GM12878 (cell line): ENCODE data around the gene BATF3. TPM values are rescaled to one million over a fixed set of nuclear protein-coding genes. Genes with fewer than 3 reads are reported as not detected.

Experiments
- BMI1 ChIP-seq: fragments of 450-650 bp; IDR thresholded peaks from 2 replicates; pipeline ENCODE4 v1.6.1; 2016; ENCODE audit warnings: mild to moderate bottlenecking, moderate library complexity, borderline replicate concordance
- DPF2 ChIP-seq: fragments of 450-650 bp; IDR thresholded peaks from 2 replicates; pipeline ENCODE4 v1.6.1; 2017; ENCODE audit warnings: mild to moderate bottlenecking
- EGR1 ChIP-seq, 2 experiments: IDR thresholded peaks; 1 replicate in 1 of 2; 2 replicates in 1 of 2; pipeline ENCODE4 v1.6.1; 2011 to 2012; ENCODE audit warnings: low read depth in 2 of 2, low read length in 2 of 2, borderline replicate concordance in 1 of 2, mild to moderate bottlenecking in 1 of 2, moderate library complexity in 1 of 2
- IKZF2 ChIP-seq, 2 experiments: fragments of 450-650 bp; IDR thresholded peaks; 2 replicates each; pipeline ENCODE4 v1.6.1; 2017; ENCODE audit warnings: mild to moderate bottlenecking in 2 of 2, moderate library complexity in 2 of 2
- MTA2 ChIP-seq: fragments of 450-650 bp; IDR thresholded peaks from 2 replicates; pipeline ENCODE4 v1.6.1; 2016; ENCODE audit warnings: low read depth, mild to moderate bottlenecking, moderate library complexity
- NBN ChIP-seq: fragments of 450-650 bp; IDR thresholded peaks from 2 replicates; pipeline ENCODE4 v1.6.1; 2016
- NFIC ChIP-seq: IDR thresholded peaks from 2 replicates; pipeline ENCODE4 v1.6.1; 2012; ENCODE audit warnings: low read depth, mild to moderate bottlenecking, inconsistent platforms, low read length, moderate library complexity
- NR2F1 ChIP-seq: fragments of 450-650 bp; conservative IDR thresholded peaks from 2 replicates; pipeline ENCODE4 v1.6.1; 2017; ENCODE audit warnings: mild to moderate bottlenecking
- PAX5 ChIP-seq: IDR thresholded peaks from 2 replicates; pipeline ENCODE4 v1.6.1; 2011; ENCODE audit warnings: low read depth, low read length, borderline replicate concordance
- RUNX3 ChIP-seq: IDR thresholded peaks from 2 replicates; pipeline ENCODE4 v1.6.1; 2012; ENCODE audit warnings: low read length, inconsistent platforms
- polyA plus RNA-seq, 11 experiments: library from polyadenylated mRNA; depleted of rRNA in 4 of 11; unstranded in 6 of 11; stranded (reverse) in 5 of 11; fragments of >200 nt; fragmentation: Nextera tagmentation in 4 of 11; fragmentation: Illumina TruSeq in 1 of 11; extraction: Ambion mirVana in 4 of 11; extraction: Trizol in 1 of 11; gene quantifications; 1 replicate in 1 of 11; 2 replicates in 10 of 11; pipeline versions ENCODE4 v1.2.1 to v1.2.3, GENCODE V29; 2011 to 2016; ENCODE audit warnings: inconsistent platforms in 2 of 11, missing spikeins in 2 of 11, low read depth in 1 of 11
- total RNA-seq, 4 experiments: library from RNA; depleted of rRNA in 3 of 4; stranded (reverse); fragments of >200 nt in 3 of 4; fragmentation: Illumina TruSeq in 1 of 4; extraction: Trizol in 1 of 4; gene quantifications; 2 replicates each; pipeline versions ENCODE4 v1.2.1 to v1.2.3, GENCODE V29; 2013 to 2021
- TF ChIP-seq, protein P1 (sequence below): fragments of 450-650 bp; IDR thresholded peaks from 2 replicates; pipeline ENCODE4 v1.6.1; 2017; ENCODE audit warnings: borderline replicate concordance
- TF ChIP-seq, protein P2 (sequence below): fragments of 450-650 bp; IDR thresholded peaks from 2 replicates; pipeline ENCODE4 v1.6.1; 2017; ENCODE audit warnings: low read depth, mild to moderate bottlenecking, moderate library complexity
- TF ChIP-seq, protein P3 (sequence below): IDR thresholded peaks from 2 replicates; pipeline ENCODE4 v1.6.1; 2011; ENCODE audit warnings: low read depth, mild to moderate bottlenecking, low read length, moderate library complexity, borderline replicate concordance; ENCODE audit errors: extremely low read depth
- TF ChIP-seq, protein P4 (sequence below): fragments of 450-650 bp; IDR thresholded peaks from 2 replicates; pipeline ENCODE4 v1.6.1; 2016; ENCODE audit warnings: mild to moderate bottlenecking

The BATF3 gene
- total and polyA plus RNA-seq, 10 of the 15 experiments (the other 5 are each of a cell fraction or from before 2014, with no cell fraction given) = 11.1 to 56.8 (median 30.8) TPM

DNA sequence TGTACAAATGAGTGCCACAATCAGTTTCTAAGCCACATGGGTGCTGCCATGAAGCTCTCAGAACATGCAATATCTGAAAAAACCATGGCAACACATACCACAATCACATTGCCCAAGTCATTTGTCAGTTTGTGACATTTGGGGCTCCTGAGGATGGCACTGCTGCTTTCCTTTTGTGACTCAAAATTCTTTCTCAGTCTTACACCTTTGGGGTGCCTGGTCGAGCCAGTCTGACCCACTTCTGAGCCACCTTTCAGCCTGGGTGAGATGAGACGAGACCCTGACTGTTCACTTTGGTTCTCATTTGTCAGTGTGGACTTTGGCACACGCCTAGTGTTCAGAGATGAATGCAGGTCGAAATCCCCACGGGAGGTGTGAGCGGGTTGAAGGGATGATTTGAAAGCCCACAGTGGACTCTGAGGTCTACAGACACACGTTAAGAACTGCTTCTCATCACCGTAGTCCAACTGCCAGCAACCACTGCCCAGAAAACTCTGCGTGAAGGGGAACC lies 8.0 kb downstream of the BATF3 start (continued):
- TF ChIP-seq, protein P1, sequence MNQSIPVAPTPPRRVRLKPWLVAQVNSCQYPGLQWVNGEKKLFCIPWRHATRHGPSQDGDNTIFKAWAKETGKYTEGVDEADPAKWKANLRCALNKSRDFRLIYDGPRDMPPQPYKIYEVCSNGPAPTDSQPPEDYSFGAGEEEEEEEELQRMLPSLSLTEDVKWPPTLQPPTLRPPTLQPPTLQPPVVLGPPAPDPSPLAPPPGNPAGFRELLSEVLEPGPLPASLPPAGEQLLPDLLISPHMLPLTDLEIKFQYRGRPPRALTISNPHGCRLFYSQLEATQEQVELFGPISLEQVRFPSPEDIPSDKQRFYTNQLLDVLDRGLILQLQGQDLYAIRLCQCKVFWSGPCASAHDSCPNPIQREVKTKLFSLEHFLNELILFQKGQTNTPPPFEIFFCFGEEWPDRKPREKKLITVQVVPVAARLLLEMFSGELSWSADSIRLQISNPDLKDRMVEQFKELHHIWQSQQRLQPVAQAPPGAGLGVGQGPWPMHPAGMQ = no peak
- TF ChIP-seq NBN = 0 out of 2 replicates have a peak, but pooled peaks have one; percentile 17
- TF ChIP-seq, protein P2, sequence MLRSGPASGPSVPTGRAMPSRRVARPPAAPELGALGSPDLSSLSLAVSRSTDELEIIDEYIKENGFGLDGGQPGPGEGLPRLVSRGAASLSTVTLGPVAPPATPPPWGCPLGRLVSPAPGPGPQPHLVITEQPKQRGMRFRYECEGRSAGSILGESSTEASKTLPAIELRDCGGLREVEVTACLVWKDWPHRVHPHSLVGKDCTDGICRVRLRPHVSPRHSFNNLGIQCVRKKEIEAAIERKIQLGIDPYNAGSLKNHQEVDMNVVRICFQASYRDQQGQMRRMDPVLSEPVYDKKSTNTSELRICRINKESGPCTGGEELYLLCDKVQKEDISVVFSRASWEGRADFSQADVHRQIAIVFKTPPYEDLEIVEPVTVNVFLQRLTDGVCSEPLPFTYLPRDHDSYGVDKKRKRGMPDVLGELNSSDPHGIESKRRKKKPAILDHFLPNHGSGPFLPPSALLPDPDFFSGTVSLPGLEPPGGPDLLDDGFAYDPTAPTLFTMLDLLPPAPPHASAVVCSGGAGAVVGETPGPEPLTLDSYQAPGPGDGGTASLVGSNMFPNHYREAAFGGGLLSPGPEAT = peak; percentile 14; the same call in 1 of the 2 replicates
- TF ChIP-seq IKZF2 (IDR thresholded peaks at IDR 0.05) = peak in 1 of 2 experiments; percentile 44; a peak in 1 of 4 replicates
- peak; percentile 71 for TF ChIP-seq MTA2
- TF ChIP-seq, protein P3, sequence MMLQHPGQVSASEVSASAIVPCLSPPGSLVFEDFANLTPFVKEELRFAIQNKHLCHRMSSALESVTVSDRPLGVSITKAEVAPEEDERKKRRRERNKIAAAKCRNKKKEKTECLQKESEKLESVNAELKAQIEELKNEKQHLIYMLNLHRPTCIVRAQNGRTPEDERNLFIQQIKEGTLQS = no peak
- TF ChIP-seq NR2F1 = peak; percentile 67
- TF ChIP-seq BMI1 = 0 out of 2 replicates have a peak, but pooled peaks have one; percentile 37
- TF ChIP-seq EGR1 (IDR thresholded peaks at IDR 0.05; ENCODE audit: borderline replicate concordance in 1 of 2, low read depth in 2 of 2, low read length in 2 of 2) = no peak
- peak; percentile 32; the same call in 1 of the 2 replicates for TF ChIP-seq PAX5
- 0 out of 2 replicates have a peak, but pooled peaks have one; percentile 48 for TF ChIP-seq DPF2
- TF ChIP-seq, protein P4, sequence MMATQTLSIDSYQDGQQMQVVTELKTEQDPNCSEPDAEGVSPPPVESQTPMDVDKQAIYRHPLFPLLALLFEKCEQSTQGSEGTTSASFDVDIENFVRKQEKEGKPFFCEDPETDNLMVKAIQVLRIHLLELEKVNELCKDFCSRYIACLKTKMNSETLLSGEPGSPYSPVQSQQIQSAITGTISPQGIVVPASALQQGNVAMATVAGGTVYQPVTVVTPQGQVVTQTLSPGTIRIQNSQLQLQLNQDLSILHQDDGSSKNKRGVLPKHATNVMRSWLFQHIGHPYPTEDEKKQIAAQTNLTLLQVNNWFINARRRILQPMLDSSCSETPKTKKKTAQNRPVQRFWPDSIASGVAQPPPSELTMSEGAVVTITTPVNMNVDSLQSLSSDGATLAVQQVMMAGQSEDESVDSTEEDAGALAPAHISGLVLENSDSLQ = peak; percentile 54
- TF ChIP-seq RUNX3 = peak; percentile 34; the same call in 1 of the 2 replicates
- 0 out of 2 replicates have a peak, but pooled peaks have one; percentile 39 for TF ChIP-seq NFIC
- TF ChIP-seq, all 136 proteins: peak for 24
